GM12878 (cell line): ENCODE measurements around the gene ACTN3. TPM values are rescaled to one million over a fixed set of nuclear protein-coding genes. Genes with fewer than 3 reads are reported as not detected.

Experiments used
- ATAC-seq: fragments of 200-7000 bp; cut with Tn5 transposase; 3 replicates; pipeline ENCODE4 v1.9.1; 2020; ENCODE audit warnings: mild to moderate bottlenecking, moderate library complexity
- BruUV-seq: library from RNA; stranded (reverse); fragments of 400-500 nt; replicated peaks from 2 replicates; lab custom pipeline; 2021; lab: Mats Ljungman, UMichigan
- CTCF ChIA-PET: fragments of 300-600 bp; sonication (Branson Sonifier 250); formaldehyde crosslinking; extraction: SDS; loops from one replicate; lab custom pipeline; 2021; ENCODE audit warnings: inconsistent platforms; lab: Yijun Ruan, JAX
- POLR2A ChIA-PET: fragments of 350-600 bp; formaldehyde crosslinking; extraction: SDS; loops from one replicate; lab custom pipeline; 2021; ENCODE audit warnings: inconsistent platforms; lab: Charles Lee
- RAD21 ChIA-PET: fragments of 300-600 bp; sonication (Branson Sonifier 250); formaldehyde crosslinking; loops from one replicate; lab custom pipeline; 2023; ENCODE audit warnings: antibody characterized with exemption; ENCODE audit not compliant: unreplicated experiment; lab: Charles Lee
- SMC1A ChIA-PET: fragments of 300-600 bp; sonication (Branson Sonifier 250); formaldehyde crosslinking; loops from one replicate; lab custom pipeline; 2023; ENCODE audit not compliant: unreplicated experiment, uncharacterized antibody; lab: Charles Lee
- DNase-seq: peaks from one replicate; pipeline ENCODE4 v3.0.0-alpha.2; 2011; ENCODE audit warnings: low read depth, low spot score
- FAIRE-seq: peaks from 3 replicates; lab custom pipeline; 2011; peaks lifted over from hg19 to GRCh38; lab: Jason Lieb, UNC
- H2AFZ ChIP-seq: 2 replicates; pipeline ENCODE4 v1.6.0; 2011; ENCODE audit warnings: low read depth, low read length, control low read depth; ENCODE audit not compliant: control insufficient read depth
- H3K27ac ChIP-seq: 2 replicates; pipeline ENCODE4 v1.5.1; 2011; ENCODE audit warnings: control low read depth; ENCODE audit not compliant: control insufficient read depth, insufficient read depth
- H3K27me3 ChIP-seq, 2 experiments: replicated peaks in 1 of 2; 2 replicates each; pipeline versions ENCODE4 v1.6.0 to v1.6.1; 2011; ENCODE audit warnings: low read length in 1 of 2; ENCODE audit not compliant: control insufficient read depth in 2 of 2, insufficient read depth in 2 of 2
- H3K36me3 ChIP-seq, 2 experiments: 2 replicates each; pipeline ENCODE4 v1.5.1; 2011; ENCODE audit warnings: low read length in 1 of 2; ENCODE audit not compliant: control insufficient read depth in 2 of 2, insufficient read depth in 2 of 2
- H3K4me1 ChIP-seq: 2 replicates; pipeline ENCODE4 v1.6.1; 2011; ENCODE audit warnings: mild to moderate bottlenecking, low read length, moderate library complexity, mixed read lengths; ENCODE audit not compliant: control insufficient read depth, insufficient read depth
- H3K4me2 ChIP-seq: 2 replicates; pipeline ENCODE4 v1.6.0; 2011; ENCODE audit warnings: control low read depth; ENCODE audit not compliant: control insufficient read depth, insufficient read depth
- H3K4me3 ChIP-seq: fragments of 200-600 bp; sonication (generic); 2 replicates; pipeline ENCODE4 v1.5.1; 2016
- H3K79me2 ChIP-seq: 2 replicates; pipeline ENCODE4 v1.6.0; 2011; ENCODE audit warnings: low read length; ENCODE audit not compliant: control insufficient read depth, insufficient read depth
- H3K9ac ChIP-seq: 2 replicates; pipeline ENCODE4 v1.8.0; 2011; ENCODE audit warnings: low read length, control low read depth, mixed read lengths; ENCODE audit not compliant: control insufficient read depth, insufficient read depth
- H3K9me3 ChIP-seq: replicated peaks from 3 replicates; pipeline ENCODE4 v1.5.1; 2011; ENCODE audit warnings: mild to moderate bottlenecking, low read length; ENCODE audit not compliant: control insufficient read depth, insufficient read depth
- H4K20me1 ChIP-seq: 2 replicates; pipeline ENCODE4 v1.6.0; 2011; ENCODE audit not compliant: control insufficient read depth, insufficient read depth
- ATF7 ChIP-seq: fragments of 450-650 bp; IDR thresholded peaks from 2 replicates; pipeline ENCODE4 v1.6.1; 2016; ENCODE audit warnings: low read depth, mild to moderate bottlenecking
- CREB1 ChIP-seq: IDR thresholded peaks from 2 replicates; pipeline ENCODE4 v1.6.1; 2012; ENCODE audit warnings: low read depth, mild to moderate bottlenecking, inconsistent platforms
- ESRRA ChIP-seq: IDR thresholded peaks from 2 replicates; pipeline ENCODE4 v1.6.1; 2012; ENCODE audit warnings: mild to moderate bottlenecking, low read length, improper control_type of control experiment
- ETV6 ChIP-seq, 2 experiments: fragments of 450-650 bp in 1 of 2; IDR thresholded peaks in 1 of 2; conservative IDR thresholded peaks in 1 of 2; 2 replicates each; pipeline ENCODE4 v1.6.1; 2014; ENCODE audit warnings: antibody characterized with exemption in 1 of 2, borderline replicate concordance in 1 of 2, low read depth in 1 of 2, mild to moderate bottlenecking in 1 of 2, moderate library complexity in 1 of 2
- FOS ChIP-seq: IDR thresholded peaks from 3 replicates; pipeline ENCODE4 v1.6.1; 2011; ENCODE audit warnings: borderline replicate concordance; ENCODE audit not compliant: insufficient read length; ENCODE audit errors: extremely low read depth
- FOXK2 ChIP-seq: fragments of 450-650 bp; IDR thresholded peaks from 2 replicates; pipeline ENCODE4 v1.6.1; 2017; ENCODE audit warnings: mild to moderate bottlenecking, moderate library complexity
- HCFC1 ChIP-seq: fragments of 150-350 bp; IDR thresholded peaks from 2 replicates; pipeline ENCODE4 v1.6.1; 2014; ENCODE audit warnings: low read length
- MTA3 ChIP-seq: IDR thresholded peaks from 2 replicates; pipeline ENCODE4 v1.6.1; 2012; ENCODE audit warnings: low read length, inconsistent platforms, borderline replicate concordance
- NR2C2 ChIP-seq: IDR thresholded peaks from 2 replicates; pipeline ENCODE4 v1.6.1; 2011; ENCODE audit warnings: borderline replicate concordance, low read depth; ENCODE audit not compliant: control insufficient read depth, insufficient read length
- SIN3A ChIP-seq: IDR thresholded peaks from 2 replicates; pipeline ENCODE4 v1.6.1; 2012; ENCODE audit warnings: low read depth, low read length, improper control_type of control experiment
- SMARCA5 ChIP-seq: fragments of 450-650 bp; IDR thresholded peaks from 2 replicates; pipeline ENCODE4 v1.6.1; 2017; ENCODE audit warnings: mild to moderate bottlenecking
- STAT3 ChIP-seq: IDR thresholded peaks from 2 replicates; pipeline ENCODE4 v1.6.1; 2011; ENCODE audit warnings: low read depth, low read length, improper control_type of control experiment
- TARDBP ChIP-seq: IDR thresholded peaks from 2 replicates; pipeline ENCODE4 v1.6.1; 2016; ENCODE audit warnings: borderline replicate concordance
- ZNF24 ChIP-seq: fragments of 450-650 bp; IDR thresholded peaks from 2 replicates; pipeline ENCODE4 v1.6.1; 2017; ENCODE audit warnings: antibody characterized with exemption, mild to moderate bottlenecking
- ZZZ3 ChIP-seq: IDR thresholded peaks from 2 replicates; pipeline ENCODE4 v1.6.1; 2011; ENCODE audit warnings: low read depth; ENCODE audit not compliant: control insufficient read depth, insufficient read length
- WGBS: methylation state at CpG from one replicate; pipeline ENCODE4 v1.1.6; 2016; ENCODE audit warnings: low lambda C conversion rate; ENCODE audit not compliant: insufficient replicate concordance, insufficient coverage; ENCODE audit errors: missing lambda C conversion rate; 5-methylcytosine and 5-hydroxymethylcytosine counted together
- in situ Hi-C: fragments of 300-500 bp; cut with MboI; formaldehyde crosslinking; loops from 9 replicates; pipeline ENCODE4 v1.14.3; 2018; ENCODE audit warnings: mixed read lengths
- intact Hi-C: fragments of 100-400 bp; cut with micrococcal nuclease; formaldehyde crosslinking; loops from one replicate; pipeline ENCODE4 v1.14.2; 2022; ENCODE audit not compliant: unreplicated experiment
- polyA plus RNA-seq, 11 experiments: library from polyadenylated mRNA; depleted of rRNA in 4 of 11; unstranded in 6 of 11; stranded (reverse) in 5 of 11; fragments of >200 nt; fragmentation: Nextera tagmentation in 4 of 11; fragmentation: Illumina TruSeq in 1 of 11; extraction: Ambion mirVana in 4 of 11; extraction: Trizol in 1 of 11; gene quantifications; 1 replicate in 1 of 11; 2 replicates in 10 of 11; pipeline versions ENCODE4 v1.2.1 to v1.2.3, GENCODE V29; 2011 to 2016; ENCODE audit warnings: inconsistent platforms in 2 of 11, missing spikeins in 2 of 11, low read depth in 1 of 11
- total RNA-seq, 4 experiments: library from RNA; depleted of rRNA in 3 of 4; stranded (reverse); fragments of >200 nt in 3 of 4; fragmentation: Illumina TruSeq in 1 of 4; extraction: Trizol in 1 of 4; gene quantifications; 2 replicates each; pipeline versions ENCODE4 v1.2.1 to v1.2.3, GENCODE V29; 2013 to 2021

ACTN3 gene
- total and polyA plus RNA-seq, 10 of the 15 experiments (the other 5 are each of a cell fraction or from before 2014, with no cell fraction given) = 0.06 to 0.67 (median 0.17) TPM; not detected in 3

- TF ChIP-seq ETV6 (conservative IDR thresholded peaks at IDR 0.05 in 1 of 2, IDR thresholded peaks at IDR 0.05 in 1 of 2; ENCODE audit: borderline replicate concordance in 1 of 2, low read depth in 1 of 2) (no peak), SIN3A (no peak), TARDBP (no peak)
- H3K9ac ChIP-seq = no peak overlapping the region
- no TSS peak for BruUV-seq
- in situ Hi-C loops (no loop called here), intact Hi-C loops (no loop called here)
- ChIA-PET CTCF (interaction anchor here (1.1 to 1.6 kb wide), 2 partner anchors 29 to 129 kb away, joined by 3 to 4 read pairs; partner anchors contain the start of gene RBM4B), POLR2A (interaction anchor here (0.8 kb wide), 1 partner anchor 105 kb away, joined by 3 read pairs; no protein-coding TSS in a partner anchor), SMC1A (no interaction called here), RAD21 (interaction anchor here (0.5 kb wide), 1 partner anchor 148 kb away, joined by 3 read pairs; no protein-coding TSS in a partner anchor)
- H3K27me3 ChIP-seq = no peaks in the 10 kb centered on the region
- H3K36me3 ChIP-seq = no peaks in the 10 kb centered on the region
- no peak overlapping the region for H2AFZ ChIP-seq
- H3K27ac ChIP-seq = no peak overlapping the region
- H3K4me2 ChIP-seq = no peak overlapping the region
- no peak overlapping the region for H3K4me3 ChIP-seq
- no peaks in the 10 kb centered on the region for H4K20me1 ChIP-seq
- 70% methylated on average over 16 of the region's 16 CpGs for WGBS
- ATAC-seq (no peak), DNase-seq (no peak), FAIRE-seq (no peak)
- H3K9me3 ChIP-seq = no peaks in the 10 kb centered on the region
- H3K4me1 ChIP-seq = peaks cover 5% of the 10 kb centered on the region
- H3K79me2 ChIP-seq = peaks cover 2% of the 10 kb centered on the region
Observed at GRCh38 chr11:66548774-66549630, 2.3 kb downstream of the ACTN3 start.

GRCh38 chr11:66549696-66550095 lies 3.0 kb downstream of the ACTN3 start:
- ChIA-PET RAD21 (no interaction called here), POLR2A (no interaction called here), CTCF (interaction anchor here (1.1 kb wide), 1 partner anchor 28 kb away, joined by 3 read pairs; no protein-coding TSS in a partner anchor), SMC1A (no interaction called here)
- no peaks in the 10 kb centered on the region for H3K27me3 ChIP-seq
- in situ Hi-C loops = no loop called here
- no peak overlapping the region for H3K4me2 ChIP-seq
- H4K20me1 ChIP-seq = no peaks in the 10 kb centered on the region
- FAIRE-seq (no peak), ATAC-seq (no peak), DNase-seq (no peak)
- TF ChIP-seq HCFC1 (no peak), NR2C2 (no peak), FOS (no peak), FOXK2 (no peak), ETV6 (conservative IDR thresholded peaks at IDR 0.05 in 1 of 2, IDR thresholded peaks at IDR 0.05 in 1 of 2; ENCODE audit: borderline replicate concordance in 1 of 2, low read depth in 1 of 2) (no peak), ATF7 (no peak), SMARCA5 (no peak), CREB1 (no peak), MTA3 (no peak), ZNF24 (no peak), ZZZ3 (no peak), ESRRA (no peak), STAT3 (no peak)
- no TSS peak for BruUV-seq
- intact Hi-C loops = no loop called here
- H2AFZ ChIP-seq = no peak overlapping the region
- H3K4me1 ChIP-seq = no peaks in the 10 kb centered on the region
- 86% methylated on average over 3 of the region's 3 CpGs for WGBS
- H3K4me3 ChIP-seq = no peak overlapping the region
- no peak overlapping the region for H3K27ac ChIP-seq
- H3K79me2 ChIP-seq = no peaks in the 10 kb centered on the region; the same call in 1 of the 2 replicates
- no peak overlapping the region for H3K9ac ChIP-seq
- H3K9me3 ChIP-seq = no peaks in the 10 kb centered on the region
- no peaks in the 10 kb centered on the region for H3K36me3 ChIP-seq
